ENCODE measurements around the gene EHD4. TPM values are rescaled to one million over a fixed set of nuclear protein-coding genes. Genes with fewer than 3 reads are reported as not detected.

EHD4 gene
- total RNA-seq, 6 experiments from 2014 or later = 14.1 to 21.8 (median 18.1) TPM

GRCh38 chr15:41905036-41905793, 67.1 kb downstream of the EHD4 start:
- Mint-ChIP-seq H3K4me3 (no peak overlapping the region), H3K27ac (peak overlapping the region; percentile 33; the same call in 1 of the 2 replicates), H3K27me3 (ENCODE audit: insufficient read depth) (no peaks in the 10 kb centered on the region), H3K36me3 (ENCODE audit: low read depth) (peaks cover 23% of the 10 kb centered on the region), H3K4me1 (ENCODE audit: low read depth) (peaks cover 7% of the 10 kb centered on the region; the same call in 1 of the 2 replicates), H3K9me3 (no peaks in the 10 kb centered on the region)
- no peak for TF ChIP-seq CTCF (IDR thresholded peaks at IDR 0.05)
- DNase-seq = no peak

- Mint-ChIP-seq H3K27ac (peak overlapping the region; percentile 33; the same call in 1 of the 2 replicates), H3K27me3 (ENCODE audit: insufficient read depth) (no peaks in the 10 kb centered on the region), H3K4me3 (no peak overlapping the region), H3K4me1 (ENCODE audit: low read depth) (peaks cover 7% of the 10 kb centered on the region; the same call in 1 of the 2 replicates), H3K36me3 (ENCODE audit: low read depth) (peaks cover 20% of the 10 kb centered on the region), H3K9me3 (no peaks in the 10 kb centered on the region)
- DNase-seq = peak; percentile 49
- peak; percentile 91 for TF ChIP-seq CTCF (IDR thresholded peaks at IDR 0.05)
Measured at GRCh38 chr15:41904541-41905005, 67.8 kb downstream of the EHD4 start.

- Mint-ChIP-seq H3K36me3 (ENCODE audit: low read depth) (peaks cover 19% of the 10 kb centered on the region), H3K27me3 (ENCODE audit: insufficient read depth) (no peaks in the 10 kb centered on the region), H3K4me3 (no peak overlapping the region), H3K4me1 (ENCODE audit: low read depth) (peaks cover 7% of the 10 kb centered on the region; the same call in 1 of the 2 replicates), H3K27ac (no peak overlapping the region), H3K9me3 (no peaks in the 10 kb centered on the region)
- no peak for DNase-seq
- no peak for TF ChIP-seq CTCF (IDR thresholded peaks at IDR 0.05)
Measured at GRCh38 chr15:41903782-41904181, 68.6 kb downstream of the EHD4 start.

GRCh38 chr15:41901431-41901830, 70.9 kb downstream of the EHD4 start:
- TF ChIP-seq CTCF (IDR thresholded peaks at IDR 0.05) = no peak
- peaks cover 7% of the 10 kb centered on the region; the same call in 1 of the 2 replicates for H3K4me1 Mint-ChIP-seq (ENCODE audit: low read depth)
- no peaks in the 10 kb centered on the region for H3K9me3 Mint-ChIP-seq
- peaks cover 10% of the 10 kb centered on the region for H3K36me3 Mint-ChIP-seq (ENCODE audit: low read depth)
- H3K27me3 Mint-ChIP-seq (ENCODE audit: insufficient read depth) = no peaks in the 10 kb centered on the region
- no peak for DNase-seq
- H3K27ac Mint-ChIP-seq = no peak overlapping the region
- no peak overlapping the region for H3K4me3 Mint-ChIP-seq

- Mint-ChIP-seq H3K4me1 (ENCODE audit: low read depth) (peaks cover 7% of the 10 kb centered on the region; the same call in 1 of the 2 replicates), H3K36me3 (ENCODE audit: low read depth) (peaks cover 4% of the 10 kb centered on the region; the same call in 1 of the 2 replicates), H3K27me3 (ENCODE audit: insufficient read depth) (peaks cover 2% of the 10 kb centered on the region; the same call in 1 of the 2 replicates), H3K9me3 (no peaks in the 10 kb centered on the region), H3K4me3 (no peak overlapping the region), H3K27ac (no peak overlapping the region)
- no peak for TF ChIP-seq CTCF (IDR thresholded peaks at IDR 0.05)
- no peak for DNase-seq
Measured at GRCh38 chr15:41900526-41901380, 71.6 kb downstream of the EHD4 start.

Data from HFFc6 (cell line).